ENCODE data around the gene KCNS3. TPM values are rescaled to one million over a fixed set of nuclear protein-coding genes. Genes with fewer than 3 reads are reported as not detected.

KCNS3 gene
- total and polyA plus RNA-seq, 9 donors, result 0.23 to 5.9 (median 1.2) TPM

GRCh38 chr2:17867133-17867532 lies 11.3 kb upstream of the KCNS3 start:
- no peak overlapping the region for H3K27ac ChIP-seq
- no peak for TF ChIP-seq POLR2A (IDR thresholded peaks at IDR 0.05)
- TF ChIP-seq CTCF (IDR thresholded peaks at IDR 0.05), result no peak
- TF ChIP-seq EP300 (IDR thresholded peaks at IDR 0.05), result no peak
- no peaks in the 10 kb centered on the region for H3K27me3 ChIP-seq
- DNase-seq, result no peak
- intact Hi-C loops (cut with DNase I), result no loop called here
- H3K4me3 ChIP-seq, result no peak overlapping the region
- no peaks in the 10 kb centered on the region for H3K4me1 ChIP-seq (ENCODE audit: insufficient read depth)
- H3K9me3 ChIP-seq, result no peaks in the 10 kb centered on the region
- no peaks in the 10 kb centered on the region for H3K36me3 ChIP-seq
- 78 to 86% (median 82%) methylated on average over 2 of the region's 2 CpGs for WGBS, 3 donors

GRCh38 chr2:17869128-17869527 lies 9.3 kb upstream of the KCNS3 start:
- no peak overlapping the region for H3K27ac ChIP-seq
- no peaks in the 10 kb centered on the region for H3K9me3 ChIP-seq
- no peaks in the 10 kb centered on the region for H3K27me3 ChIP-seq
- no peaks in the 10 kb centered on the region for H3K4me1 ChIP-seq (ENCODE audit: insufficient read depth)
- no peaks in the 10 kb centered on the region for H3K36me3 ChIP-seq
- TF ChIP-seq CTCF (IDR thresholded peaks at IDR 0.05) (no peak), POLR2A (IDR thresholded peaks at IDR 0.05) (no peak), EP300 (IDR thresholded peaks at IDR 0.05) (no peak)
- 67 to 83% (median 83%) methylated on average over 5 of the region's 5 CpGs for WGBS, 3 donors
- no peak for DNase-seq
- H3K4me3 ChIP-seq, result no peak overlapping the region
- intact Hi-C loops (cut with DNase I), result no loop called here

GRCh38 chr2:17871639-17872038 lies 6.8 kb upstream of the KCNS3 start:
- H3K27me3 ChIP-seq, result no peaks in the 10 kb centered on the region
- no peaks in the 10 kb centered on the region for H3K9me3 ChIP-seq
- no peak overlapping the region for H3K4me3 ChIP-seq
- no peak overlapping the region for H3K27ac ChIP-seq
- DNase-seq, result no peak
- no peaks in the 10 kb centered on the region for H3K4me1 ChIP-seq (ENCODE audit: insufficient read depth)
- WGBS, 3 donors, result 74 to 79% (median 74%) methylated on average over 5 of the region's 5 CpGs
- H3K36me3 ChIP-seq, result no peaks in the 10 kb centered on the region
- no peak for TF ChIP-seq POLR2A (IDR thresholded peaks at IDR 0.05)
- no peak for TF ChIP-seq EP300 (IDR thresholded peaks at IDR 0.05)
- no peak for TF ChIP-seq CTCF (IDR thresholded peaks at IDR 0.05)
- intact Hi-C loops (cut with DNase I), result no loop called here

- H3K27ac ChIP-seq, result no peak overlapping the region
- intact Hi-C loops (cut with DNase I), result no loop called here
- no peak overlapping the region for H3K4me3 ChIP-seq
- no peaks in the 10 kb centered on the region for H3K27me3 ChIP-seq
- H3K36me3 ChIP-seq, result no peaks in the 10 kb centered on the region
- no peaks in the 10 kb centered on the region for H3K9me3 ChIP-seq
- no peaks in the 10 kb centered on the region for H3K4me1 ChIP-seq (ENCODE audit: insufficient read depth)
- 61 to 89% (median 82%) methylated on average over 2 of the region's 2 CpGs for WGBS, 3 donors
- DNase-seq, result no peak
- TF ChIP-seq EP300 (IDR thresholded peaks at IDR 0.05) (no peak), CTCF (IDR thresholded peaks at IDR 0.05) (no peak)
These were observed 5.4 kb upstream of the KCNS3 start for GRCh38 chr2:17873021-17873420.

- 77 to 83% (median 80%) methylated on average over 4 of the region's 4 CpGs for WGBS, 3 donors
- Histone ChIP-seq H3K9me3 (no peaks in the 10 kb centered on the region), H3K36me3 (no peaks in the 10 kb centered on the region), H3K4me1 (ENCODE audit: insufficient read depth) (peaks cover 3% of the 10 kb centered on the region), H3K4me3 (no peak overlapping the region), H3K27me3 (no peaks in the 10 kb centered on the region), H3K27ac (no peak overlapping the region)
- no peak for TF ChIP-seq CTCF (IDR thresholded peaks at IDR 0.05)
- TF ChIP-seq POLR2A (IDR thresholded peaks at IDR 0.05), result no peak
- no peak for TF ChIP-seq EP300 (IDR thresholded peaks at IDR 0.05)
- no peak for DNase-seq
- intact Hi-C loops (cut with DNase I), result no loop called here
These were observed 1.9 kb upstream of the KCNS3 start for GRCh38 chr2:17876590-17876989.

All from ovary (tissue), 9 donors.